ENCODE data around the gene ARHGAP23.

- no peak for TF ChIP-seq POLR2A (IDR thresholded peaks at IDR 0.05; ENCODE audit: low read length)
- no peak for TF ChIP-seq GATA1 (IDR thresholded peaks at IDR 0.05; ENCODE audit: low read depth, low read length)
These were observed 111.1 kb downstream of the ARHGAP23 start for GRCh38 chr17:38539386-38539785.

Data from erythroblast (primary cell).